SU-DHL-6 (cell line): Measurements from ENCODE around the gene TBC1D19.

Source experiments
- EZH2phosphoT487 ChIP-seq: fragments of 200-600 bp; sonication (generic), shearing (Covaris generic); conservative IDR thresholded peaks from 2 replicates; pipeline ENCODE4 v1.6.1; 2018; ENCODE audit warnings: mild to moderate bottlenecking, antibody characterized with exemption, low read length, moderate library complexity, mixed read lengths
- TF ChIP-seq, protein P1 (sequence below): fragments of 200-600 bp; sonication (generic); IDR thresholded peaks from one replicate; pipeline ENCODE4 v1.5.1; 2017; ENCODE audit warnings: antibody characterized with exemption, mild to moderate bottlenecking, low read length, moderate library complexity; ENCODE audit not compliant: insufficient read depth, poor library complexity, severe bottlenecking

DNA sequence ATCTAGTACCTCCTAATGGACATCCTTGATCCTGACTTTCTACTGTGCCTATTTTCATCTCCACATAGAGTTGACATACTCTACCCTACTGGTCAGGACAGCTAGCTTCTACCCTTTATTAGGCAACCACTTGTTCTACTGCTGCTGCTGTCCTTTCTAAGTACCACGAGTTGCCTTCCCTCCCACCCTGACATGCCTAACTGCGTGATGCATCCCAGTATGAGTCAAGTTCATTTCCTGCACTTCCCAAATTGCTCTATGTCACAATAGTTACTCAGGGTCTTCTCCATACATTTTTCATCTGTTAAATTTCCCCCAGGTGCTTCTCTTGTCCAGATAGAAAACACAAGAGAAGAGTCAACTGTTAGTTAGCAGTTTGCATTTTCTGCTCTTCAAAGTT is 133.4 kb downstream of the TBC1D19 start:
- TF ChIP-seq, protein P1, sequence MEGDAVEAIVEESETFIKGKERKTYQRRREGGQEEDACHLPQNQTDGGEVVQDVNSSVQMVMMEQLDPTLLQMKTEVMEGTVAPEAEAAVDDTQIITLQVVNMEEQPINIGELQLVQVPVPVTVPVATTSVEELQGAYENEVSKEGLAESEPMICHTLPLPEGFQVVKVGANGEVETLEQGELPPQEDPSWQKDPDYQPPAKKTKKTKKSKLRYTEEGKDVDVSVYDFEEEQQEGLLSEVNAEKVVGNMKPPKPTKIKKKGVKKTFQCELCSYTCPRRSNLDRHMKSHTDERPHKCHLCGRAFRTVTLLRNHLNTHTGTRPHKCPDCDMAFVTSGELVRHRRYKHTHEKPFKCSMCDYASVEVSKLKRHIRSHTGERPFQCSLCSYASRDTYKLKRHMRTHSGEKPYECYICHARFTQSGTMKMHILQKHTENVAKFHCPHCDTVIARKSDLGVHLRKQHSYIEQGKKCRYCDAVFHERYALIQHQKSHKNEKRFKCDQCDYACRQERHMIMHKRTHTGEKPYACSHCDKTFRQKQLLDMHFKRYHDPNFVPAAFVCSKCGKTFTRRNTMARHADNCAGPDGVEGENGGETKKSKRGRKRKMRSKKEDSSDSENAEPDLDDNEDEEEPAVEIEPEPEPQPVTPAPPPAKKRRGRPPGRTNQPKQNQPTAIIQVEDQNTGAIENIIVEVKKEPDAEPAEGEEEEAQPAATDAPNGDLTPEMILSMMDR: no peak
- TF ChIP-seq EZH2phosphoT487: no peak
